SU-DHL-6 (cell line): ENCODE data around the gene SVIL.
"Not testable (repeated sequence)": the region's sequence is repeated elsewhere in the genome, so short reads cannot be mapped to it uniquely, and the experiment has no call there.

Source experiments
- EZH2phosphoT487 ChIP-seq: fragments of 200-600 bp; sonication (generic), shearing (Covaris generic); conservative IDR thresholded peaks from 2 replicates; pipeline ENCODE4 v1.6.1; 2018; ENCODE audit warnings: mild to moderate bottlenecking, antibody characterized with exemption, low read length, moderate library complexity, mixed read lengths
- TF ChIP-seq, protein P1 (sequence below): fragments of 200-600 bp; sonication (generic); IDR thresholded peaks from one replicate; pipeline ENCODE4 v1.5.1; 2017; ENCODE audit warnings: antibody characterized with exemption, mild to moderate bottlenecking, low read length, moderate library complexity; ENCODE audit not compliant: insufficient read depth, poor library complexity, severe bottlenecking

DNA sequence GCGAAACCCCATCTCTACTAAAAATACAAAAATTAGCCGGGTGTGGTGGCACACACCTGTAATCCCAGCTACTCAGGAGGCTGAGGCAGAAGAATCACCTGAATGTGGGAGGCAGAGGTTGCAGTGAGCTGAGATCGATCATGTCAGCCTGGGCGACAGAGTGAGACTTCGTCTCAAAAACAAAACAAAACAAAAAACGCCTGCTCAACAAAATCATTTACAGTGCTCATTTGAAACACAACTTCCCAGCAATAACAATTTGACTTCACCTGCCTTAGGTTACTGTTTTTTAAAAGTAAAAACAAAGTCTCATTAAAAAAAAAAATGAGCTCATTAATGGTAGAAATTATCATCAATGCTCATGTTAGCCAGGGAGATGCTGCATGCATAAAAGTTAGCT lies 10.4 kb downstream of the SVIL start:
- TF ChIP-seq, protein P1, sequence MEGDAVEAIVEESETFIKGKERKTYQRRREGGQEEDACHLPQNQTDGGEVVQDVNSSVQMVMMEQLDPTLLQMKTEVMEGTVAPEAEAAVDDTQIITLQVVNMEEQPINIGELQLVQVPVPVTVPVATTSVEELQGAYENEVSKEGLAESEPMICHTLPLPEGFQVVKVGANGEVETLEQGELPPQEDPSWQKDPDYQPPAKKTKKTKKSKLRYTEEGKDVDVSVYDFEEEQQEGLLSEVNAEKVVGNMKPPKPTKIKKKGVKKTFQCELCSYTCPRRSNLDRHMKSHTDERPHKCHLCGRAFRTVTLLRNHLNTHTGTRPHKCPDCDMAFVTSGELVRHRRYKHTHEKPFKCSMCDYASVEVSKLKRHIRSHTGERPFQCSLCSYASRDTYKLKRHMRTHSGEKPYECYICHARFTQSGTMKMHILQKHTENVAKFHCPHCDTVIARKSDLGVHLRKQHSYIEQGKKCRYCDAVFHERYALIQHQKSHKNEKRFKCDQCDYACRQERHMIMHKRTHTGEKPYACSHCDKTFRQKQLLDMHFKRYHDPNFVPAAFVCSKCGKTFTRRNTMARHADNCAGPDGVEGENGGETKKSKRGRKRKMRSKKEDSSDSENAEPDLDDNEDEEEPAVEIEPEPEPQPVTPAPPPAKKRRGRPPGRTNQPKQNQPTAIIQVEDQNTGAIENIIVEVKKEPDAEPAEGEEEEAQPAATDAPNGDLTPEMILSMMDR, result not testable (repeated sequence)
- TF ChIP-seq EZH2phosphoT487, result not testable (repeated sequence)
